Liver (tissue), 9 donors: ENCODE measurements around the gene DLST. TPM values are rescaled to one million over a fixed set of nuclear protein-coding genes. Genes with fewer than 3 reads are reported as not detected.

Experiments
- DNase-seq: peaks from one replicate; pipeline ENCODE4 v3.0.0-alpha.2; 2017; ENCODE audit warnings: low spot score
- H3K27ac ChIP-seq, 2 donors: one replicate each; pipeline ENCODE4 v1.7.0; 2013; ENCODE audit warnings: inconsistent platforms in 2 of 2, low read length in 2 of 2, control low read depth in 1 of 2, low read depth in 1 of 2, mild to moderate bottlenecking in 1 of 2
- H3K27me3 ChIP-seq, 4 donors: one replicate each; pipeline versions ENCODE4 v1.6.1 to v1.7.0; 2013; ENCODE audit warnings: low read length in 3 of 4, inconsistent platforms in 1 of 4, mild to moderate bottlenecking in 1 of 4, moderate library complexity in 1 of 4; ENCODE audit not compliant: control insufficient read depth in 4 of 4, insufficient read depth in 4 of 4
- H3K36me3 ChIP-seq, 4 donors: one replicate each; pipeline versions ENCODE4 v1.6.1 to v1.7.0; 2013; ENCODE audit warnings: low read length in 3 of 4, mild to moderate bottlenecking in 3 of 4, low read depth in 1 of 4, moderate library complexity in 1 of 4; ENCODE audit not compliant: control insufficient read depth in 4 of 4, insufficient read depth in 3 of 4
- H3K4me1 ChIP-seq, 4 donors: one replicate each; pipeline versions ENCODE4 v1.6.1 to v1.7.0; 2013; ENCODE audit warnings: low read length in 3 of 4, mild to moderate bottlenecking in 3 of 4, moderate library complexity in 1 of 4; ENCODE audit not compliant: control insufficient read depth in 4 of 4, insufficient read depth in 4 of 4
- H3K4me3 ChIP-seq, 3 donors: one replicate each; pipeline versions ENCODE4 v1.6.1 to v1.7.0; 2013; ENCODE audit warnings: low read length in 3 of 3, control low read depth in 1 of 3, low read depth in 1 of 3, mild to moderate bottlenecking in 1 of 3
- H3K9ac ChIP-seq, 2 donors: one replicate each; pipeline ENCODE4 v1.7.0; 2013; ENCODE audit warnings: low read length in 2 of 2, mild to moderate bottlenecking in 2 of 2, moderate library complexity in 2 of 2, control low read depth in 1 of 2, low read depth in 1 of 2
- H3K9me3 ChIP-seq, 4 donors: one replicate each; pipeline versions ENCODE4 v1.6.1 to v1.7.0; 2013; ENCODE audit warnings: low read length in 3 of 4; ENCODE audit not compliant: control insufficient read depth in 4 of 4
- EGR1 ChIP-seq, 2 donors: IDR thresholded peaks; 2 replicates each; pipeline ENCODE4 v1.6.1; 2016 to 2018; ENCODE audit warnings: antibody characterized with exemption in 2 of 2, low read depth in 2 of 2
- FOXA1 ChIP-seq: IDR thresholded peaks from 2 replicates; pipeline ENCODE4 v1.6.1; 2016; ENCODE audit warnings: antibody characterized with exemption
- FOXA2 ChIP-seq: IDR thresholded peaks from 2 replicates; pipeline ENCODE4 v1.6.1; 2016; ENCODE audit warnings: antibody characterized with exemption
- GABPA ChIP-seq, 2 donors: IDR thresholded peaks in 1 of 2; conservative IDR thresholded peaks in 1 of 2; 2 replicates each; pipeline ENCODE4 v1.6.1; 2016; ENCODE audit warnings: antibody characterized with exemption in 2 of 2, mild to moderate bottlenecking in 1 of 2, moderate library complexity in 1 of 2
- HNF4A ChIP-seq, 2 donors: conservative IDR thresholded peaks; 2 replicates each; pipeline ENCODE4 v1.6.1; 2016; ENCODE audit warnings: antibody characterized with exemption in 2 of 2, mild to moderate bottlenecking in 2 of 2
- HNF4G ChIP-seq: IDR thresholded peaks from 2 replicates; pipeline ENCODE4 v1.6.1; 2016; ENCODE audit warnings: antibody characterized with exemption
- NR2F2 ChIP-seq: IDR thresholded peaks from 2 replicates; pipeline ENCODE4 v1.6.1; 2016; ENCODE audit warnings: antibody characterized with exemption
- RAD21 ChIP-seq, 2 donors: IDR thresholded peaks; 2 replicates each; pipeline ENCODE4 v1.6.1; 2016; ENCODE audit warnings: antibody characterized with exemption in 2 of 2, mild to moderate bottlenecking in 2 of 2
- RXRA ChIP-seq, 2 donors: IDR thresholded peaks; 2 replicates each; pipeline ENCODE4 v1.6.1; 2017 to 2018; ENCODE audit warnings: antibody characterized with exemption in 2 of 2, mild to moderate bottlenecking in 1 of 2
- SP1 ChIP-seq: IDR thresholded peaks from 2 replicates; pipeline ENCODE4 v1.6.1; 2018; ENCODE audit warnings: antibody characterized with exemption, mild to moderate bottlenecking
- TAF1 ChIP-seq: conservative IDR thresholded peaks from 2 replicates; pipeline ENCODE4 v1.6.1; 2016; ENCODE audit warnings: antibody characterized with exemption, mild to moderate bottlenecking
- YY1 ChIP-seq: IDR thresholded peaks from 2 replicates; pipeline ENCODE4 v1.6.1; 2016; ENCODE audit warnings: antibody characterized with exemption, mild to moderate bottlenecking
- WGBS: extraction: QIAGEN DNeasy Blood & Tissue Kit; methylation state at CpG from one replicate; pipeline ENCODE4 v1.1.7; 2013; 5-methylcytosine and 5-hydroxymethylcytosine counted together
- polyA plus RNA-seq, 2 donors: library from polyadenylated mRNA; stranded (reverse) in 1 of 2; unstranded in 1 of 2; fragments of 200-250 nt in 1 of 2; fragments of >200 nt in 1 of 2; fragmentation: Nextera tagmentation in 1 of 2; extraction: Ambion mirVana in 1 of 2; gene quantifications; one replicate each; pipeline versions ENCODE4 v1.2.1 to v1.2.3, GENCODE V29; 2013 to 2015
- total RNA-seq, 2 donors: library from RNA; depleted of rRNA; stranded (reverse); fragments of >200 nt; gene quantifications; one replicate each; pipeline ENCODE4 v1.2.3, GENCODE V29; 2014
- TF ChIP-seq, protein P1 (sequence below): IDR thresholded peaks from 2 replicates; pipeline ENCODE4 v1.6.1; 2016; ENCODE audit warnings: antibody characterized with exemption
- TF ChIP-seq, protein P2 (sequence below): IDR thresholded peaks from 2 replicates; pipeline ENCODE4 v1.6.1; 2016; ENCODE audit warnings: antibody characterized with exemption
- TF ChIP-seq, protein P3 (sequence below): fragments of 150-350 bp; IDR thresholded peaks from 2 replicates; pipeline ENCODE4 v1.5.1; 2017; ENCODE audit warnings: improper control_type of control experiment, low read depth, low read length; ENCODE audit not compliant: missing input control
- TF ChIP-seq, protein P4 (sequence below): IDR thresholded peaks from 2 replicates; pipeline ENCODE4 v1.6.1; 2016; ENCODE audit warnings: antibody characterized with exemption
- TF ChIP-seq, protein P5 (sequence below): IDR thresholded peaks from 2 replicates; pipeline ENCODE4 v1.6.1; 2016; ENCODE audit warnings: antibody characterized with exemption, mild to moderate bottlenecking
- donor health status: healthy.
- donor health status: healthy.
- donor health status: healthy.
- donor health status: healthy.
- donor health status: healthy.

DLST gene
- total and polyA plus RNA-seq, 4 donors: 10.7 to 69.3 (median 49.5) TPM

DNA sequence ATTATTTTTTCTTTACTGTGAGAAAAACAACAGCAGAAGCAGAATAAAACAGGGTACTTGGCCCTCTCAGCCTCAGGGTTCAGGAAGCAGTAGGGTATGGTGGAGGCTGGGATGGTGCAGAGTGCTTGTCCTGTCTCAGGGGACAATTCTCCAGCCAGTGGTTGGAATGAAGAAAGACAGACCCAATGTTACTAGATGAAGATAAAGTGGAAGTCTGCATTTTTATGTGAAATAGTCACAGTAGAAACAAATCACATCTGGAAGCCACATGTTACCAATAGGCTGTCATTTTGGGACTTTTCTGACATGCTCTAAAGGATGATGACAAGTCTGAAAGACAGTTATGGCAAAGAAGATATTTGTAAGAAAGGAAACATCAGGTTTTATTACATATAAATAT, 38.1 kb upstream of the DLST start:
- Histone ChIP-seq H3K4me3 (no peak overlapping the region), H3K27ac (no peak overlapping the region), H3K27me3 (no peaks in the 10 kb centered on the region), H3K9me3 (no peaks in the 10 kb centered on the region), H3K36me3 (no peaks in the 10 kb centered on the region), H3K4me1 (no peaks in the 10 kb centered on the region), H3K9ac (no peak overlapping the region)
- TF ChIP-seq RXRA (IDR thresholded peaks at IDR 0.05): no peak
- TF ChIP-seq YY1: no peak
- TF ChIP-seq, protein P1, sequence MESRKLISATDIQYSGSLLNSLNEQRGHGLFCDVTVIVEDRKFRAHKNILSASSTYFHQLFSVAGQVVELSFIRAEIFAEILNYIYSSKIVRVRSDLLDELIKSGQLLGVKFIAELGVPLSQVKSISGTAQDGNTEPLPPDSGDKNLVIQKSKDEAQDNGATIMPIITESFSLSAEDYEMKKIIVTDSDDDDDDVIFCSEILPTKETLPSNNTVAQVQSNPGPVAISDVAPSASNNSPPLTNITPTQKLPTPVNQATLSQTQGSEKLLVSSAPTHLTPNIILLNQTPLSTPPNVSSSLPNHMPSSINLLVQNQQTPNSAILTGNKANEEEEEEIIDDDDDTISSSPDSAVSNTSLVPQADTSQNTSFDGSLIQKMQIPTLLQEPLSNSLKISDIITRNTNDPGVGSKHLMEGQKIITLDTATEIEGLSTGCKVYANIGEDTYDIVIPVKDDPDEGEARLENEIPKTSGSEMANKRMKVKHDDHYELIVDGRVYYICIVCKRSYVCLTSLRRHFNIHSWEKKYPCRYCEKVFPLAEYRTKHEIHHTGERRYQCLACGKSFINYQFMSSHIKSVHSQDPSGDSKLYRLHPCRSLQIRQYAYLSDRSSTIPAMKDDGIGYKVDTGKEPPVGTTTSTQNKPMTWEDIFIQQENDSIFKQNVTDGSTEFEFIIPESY: no peak
- TF ChIP-seq EGR1 (IDR thresholded peaks at IDR 0.05; ENCODE audit: low read depth in 2 of 2): no peak
- TF ChIP-seq GABPA (IDR thresholded peaks at IDR 0.05 in 1 of 2, conservative IDR thresholded peaks at IDR 0.05 in 1 of 2): no peak
- no peak for TF ChIP-seq HNF4G
- TF ChIP-seq, protein P2, sequence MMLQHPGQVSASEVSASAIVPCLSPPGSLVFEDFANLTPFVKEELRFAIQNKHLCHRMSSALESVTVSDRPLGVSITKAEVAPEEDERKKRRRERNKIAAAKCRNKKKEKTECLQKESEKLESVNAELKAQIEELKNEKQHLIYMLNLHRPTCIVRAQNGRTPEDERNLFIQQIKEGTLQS: no peak
- TF ChIP-seq, protein P3, sequence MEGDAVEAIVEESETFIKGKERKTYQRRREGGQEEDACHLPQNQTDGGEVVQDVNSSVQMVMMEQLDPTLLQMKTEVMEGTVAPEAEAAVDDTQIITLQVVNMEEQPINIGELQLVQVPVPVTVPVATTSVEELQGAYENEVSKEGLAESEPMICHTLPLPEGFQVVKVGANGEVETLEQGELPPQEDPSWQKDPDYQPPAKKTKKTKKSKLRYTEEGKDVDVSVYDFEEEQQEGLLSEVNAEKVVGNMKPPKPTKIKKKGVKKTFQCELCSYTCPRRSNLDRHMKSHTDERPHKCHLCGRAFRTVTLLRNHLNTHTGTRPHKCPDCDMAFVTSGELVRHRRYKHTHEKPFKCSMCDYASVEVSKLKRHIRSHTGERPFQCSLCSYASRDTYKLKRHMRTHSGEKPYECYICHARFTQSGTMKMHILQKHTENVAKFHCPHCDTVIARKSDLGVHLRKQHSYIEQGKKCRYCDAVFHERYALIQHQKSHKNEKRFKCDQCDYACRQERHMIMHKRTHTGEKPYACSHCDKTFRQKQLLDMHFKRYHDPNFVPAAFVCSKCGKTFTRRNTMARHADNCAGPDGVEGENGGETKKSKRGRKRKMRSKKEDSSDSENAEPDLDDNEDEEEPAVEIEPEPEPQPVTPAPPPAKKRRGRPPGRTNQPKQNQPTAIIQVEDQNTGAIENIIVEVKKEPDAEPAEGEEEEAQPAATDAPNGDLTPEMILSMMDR: no peak
- TF ChIP-seq FOXA1: no peak
- TF ChIP-seq TAF1: no peak
- no peak for TF ChIP-seq RAD21 (IDR thresholded peaks at IDR 0.05)
- no peak for TF ChIP-seq FOXA2
- TF ChIP-seq, protein P4, sequence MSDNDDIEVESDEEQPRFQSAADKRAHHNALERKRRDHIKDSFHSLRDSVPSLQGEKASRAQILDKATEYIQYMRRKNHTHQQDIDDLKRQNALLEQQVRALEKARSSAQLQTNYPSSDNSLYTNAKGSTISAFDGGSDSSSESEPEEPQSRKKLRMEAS: no peak
- TF ChIP-seq, protein P5, sequence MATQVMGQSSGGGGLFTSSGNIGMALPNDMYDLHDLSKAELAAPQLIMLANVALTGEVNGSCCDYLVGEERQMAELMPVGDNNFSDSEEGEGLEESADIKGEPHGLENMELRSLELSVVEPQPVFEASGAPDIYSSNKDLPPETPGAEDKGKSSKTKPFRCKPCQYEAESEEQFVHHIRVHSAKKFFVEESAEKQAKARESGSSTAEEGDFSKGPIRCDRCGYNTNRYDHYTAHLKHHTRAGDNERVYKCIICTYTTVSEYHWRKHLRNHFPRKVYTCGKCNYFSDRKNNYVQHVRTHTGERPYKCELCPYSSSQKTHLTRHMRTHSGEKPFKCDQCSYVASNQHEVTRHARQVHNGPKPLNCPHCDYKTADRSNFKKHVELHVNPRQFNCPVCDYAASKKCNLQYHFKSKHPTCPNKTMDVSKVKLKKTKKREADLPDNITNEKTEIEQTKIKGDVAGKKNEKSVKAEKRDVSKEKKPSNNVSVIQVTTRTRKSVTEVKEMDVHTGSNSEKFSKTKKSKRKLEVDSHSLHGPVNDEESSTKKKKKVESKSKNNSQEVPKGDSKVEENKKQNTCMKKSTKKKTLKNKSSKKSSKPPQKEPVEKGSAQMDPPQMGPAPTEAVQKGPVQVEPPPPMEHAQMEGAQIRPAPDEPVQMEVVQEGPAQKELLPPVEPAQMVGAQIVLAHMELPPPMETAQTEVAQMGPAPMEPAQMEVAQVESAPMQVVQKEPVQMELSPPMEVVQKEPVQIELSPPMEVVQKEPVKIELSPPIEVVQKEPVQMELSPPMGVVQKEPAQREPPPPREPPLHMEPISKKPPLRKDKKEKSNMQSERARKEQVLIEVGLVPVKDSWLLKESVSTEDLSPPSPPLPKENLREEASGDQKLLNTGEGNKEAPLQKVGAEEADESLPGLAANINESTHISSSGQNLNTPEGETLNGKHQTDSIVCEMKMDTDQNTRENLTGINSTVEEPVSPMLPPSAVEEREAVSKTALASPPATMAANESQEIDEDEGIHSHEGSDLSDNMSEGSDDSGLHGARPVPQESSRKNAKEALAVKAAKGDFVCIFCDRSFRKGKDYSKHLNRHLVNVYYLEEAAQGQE: no peak
- TF ChIP-seq HNF4A (conservative IDR thresholded peaks at IDR 0.05): no peak
- TF ChIP-seq NR2F2: no peak
- TF ChIP-seq SP1: no peak
- no peak for DNase-seq

DNA sequence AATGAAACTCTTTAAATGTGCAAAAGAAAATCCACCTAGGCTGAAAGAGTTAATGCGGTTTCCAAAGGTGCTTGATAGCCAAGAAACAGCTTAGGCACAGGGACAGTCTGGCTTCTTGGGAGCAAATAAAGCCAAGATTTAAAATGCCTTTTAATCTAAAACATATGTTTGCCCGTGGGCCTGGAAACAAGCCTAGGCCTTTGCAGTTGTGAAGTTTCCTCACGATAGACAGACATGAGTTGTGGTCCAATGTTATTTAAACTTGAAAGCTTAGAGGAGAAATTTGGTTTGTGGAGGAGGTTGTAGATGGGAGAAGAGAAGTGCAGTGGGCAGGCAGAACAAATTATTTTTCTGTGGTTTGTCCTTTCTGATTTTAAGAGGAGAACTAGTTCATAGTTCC, 35.5 kb upstream of the DLST start:
- Histone ChIP-seq H3K36me3 (no peaks in the 10 kb centered on the region), H3K4me1 (no peaks in the 10 kb centered on the region), H3K27ac (no peak overlapping the region), H3K27me3 (no peaks in the 10 kb centered on the region), H3K9ac (no peak overlapping the region), H3K4me3 (no peak overlapping the region), H3K9me3 (no peaks in the 10 kb centered on the region)
- no peak for TF ChIP-seq RXRA (IDR thresholded peaks at IDR 0.05)
- TF ChIP-seq GABPA (IDR thresholded peaks at IDR 0.05 in 1 of 2, conservative IDR thresholded peaks at IDR 0.05 in 1 of 2): no peak
- no peak for TF ChIP-seq TAF1
- no peak for TF ChIP-seq YY1
- TF ChIP-seq, protein P1: no peak
- 87% methylated on average over 3 of the region's 3 CpGs for WGBS
- DNase-seq: no peak
